Measurements from ENCODE around the gene FCN1.

- TF ChIP-seq TAF1 (IDR thresholded peaks at IDR 0.05; ENCODE audit: borderline replicate concordance, insufficient read depth, low read length) (no peak), REST (IDR thresholded peaks at IDR 0.05; ENCODE audit: insufficient read depth in 1 of 2, low read depth in 2 of 2, low read length in 2 of 2) (no peak), SIN3A (IDR thresholded peaks at IDR 0.05; ENCODE audit: borderline replicate concordance, insufficient read depth, low read length) (no peak), POLR2AphosphoS5 (IDR thresholded peaks at IDR 0.05; ENCODE audit: low read depth, low read length) (no peak), FOXP2 (optimal IDR thresholded peaks at IDR 0.05; ENCODE audit: borderline replicate concordance, extremely low read depth, extremely low read length, insufficient read depth) (no peak)
Measured at GRCh38 chr9:134879664-134880483, 37.8 kb downstream of the FCN1 start.

Data from PFSK-1 (cell line).